Measurements from ENCODE around the gene AIFM1.

- TF ChIP-seq POLR2AphosphoS5 (IDR thresholded peaks at IDR 0.05; ENCODE audit: low read depth, low read length), result no peak
- TF ChIP-seq SIN3A (IDR thresholded peaks at IDR 0.05; ENCODE audit: borderline replicate concordance, insufficient read depth, low read length), result no peak
- no peak for TF ChIP-seq REST (IDR thresholded peaks at IDR 0.05; ENCODE audit: insufficient read depth in 1 of 2, low read depth in 2 of 2, low read length in 2 of 2)
- no peak for TF ChIP-seq TAF1 (IDR thresholded peaks at IDR 0.05; ENCODE audit: borderline replicate concordance, insufficient read depth, low read length)
Observed at GRCh38 chrX:130136961-130137360, 28.7 kb downstream of the AIFM1 start.

All from PFSK-1 (cell line).